GM21786 (cell line): ENCODE data around the gene TBC1D8B.
A peak's percentile ranks its signal among the peaks of the same experiment; 100 is the strongest.
"Not testable (repeated sequence)": the region's sequence is repeated elsewhere in the genome, so short reads cannot be mapped to it uniquely, and the experiment has no call there.

ENCODE experiments used
- ATAC-seq: cut with Tn5 transposase; IDR thresholded peaks from one replicate; pipeline ENCODE4 v1.9.1; 2021; ENCODE audit not compliant: unreplicated experiment

Gene TBC1D8B

GRCh38 chrX:106802388-106803275 lies at the start of gene TBC1D8B:
TBC1D8B (plus strand) TSS chrX:106802673; CDS start chrX:106802854, 181 bp downstream.
- ATAC-seq: peak; percentile 99

GRCh38 chrX:106769288-106769687 lies 33.2 kb upstream of the TBC1D8B start:
- ATAC-seq: not testable (repeated sequence)

GRCh38 chrX:106774981-106775380 lies 27.5 kb upstream of the TBC1D8B start:
- no peak for ATAC-seq

GRCh38 chrX:106780264-106780663 lies 22.2 kb upstream of the TBC1D8B start:
- ATAC-seq: no peak

GRCh38 chrX:106780664-106781377 lies 21.7 kb upstream of the TBC1D8B start:
- no peak for ATAC-seq

GRCh38 chrX:106783716-106784115 lies 18.8 kb upstream of the TBC1D8B start:
- ATAC-seq: no peak

- ATAC-seq: no peak
These were observed 11.0 kb upstream of the TBC1D8B start for GRCh38 chrX:106791495-106791894.

GRCh38 chrX:106802063-106802387 lies 448 bp upstream of the TBC1D8B start:
- ATAC-seq: peak; percentile 18

GRCh38 chrX:106811131-106811910 lies 8.8 kb downstream of the TBC1D8B start:
- no peak for ATAC-seq

- not testable (repeated sequence) for ATAC-seq
These were observed 10.5 kb downstream of the TBC1D8B start for GRCh38 chrX:106812930-106813329.

GRCh38 chrX:106814093-106814492 lies 11.6 kb downstream of the TBC1D8B start:
- ATAC-seq: not testable (repeated sequence)

GRCh38 chrX:106862972-106863688 lies 60.7 kb downstream of the TBC1D8B start:
- ATAC-seq: peak; percentile 71

- ATAC-seq: no peak
These were observed 61.2 kb downstream of the TBC1D8B start for GRCh38 chrX:106863697-106864096.

GRCh38 chrX:106872796-106873195 lies 70.3 kb downstream of the TBC1D8B start:
- ATAC-seq: not testable (repeated sequence)

GRCh38 chrX:106874075-106874474 lies 71.6 kb downstream of the TBC1D8B start:
- ATAC-seq: no peak

- ATAC-seq: no peak
These were observed 72.7 kb downstream of the TBC1D8B start for GRCh38 chrX:106875151-106875550.

GRCh38 chrX:106889468-106889867 lies 87.0 kb downstream of the TBC1D8B start:
- ATAC-seq: no peak

- ATAC-seq: no peak
These were observed 89.4 kb downstream of the TBC1D8B start for GRCh38 chrX:106891762-106892460.

GRCh38 chrX:106894392-106894909 lies 92.0 kb downstream of the TBC1D8B start:
- peak; percentile 88 for ATAC-seq

GRCh38 chrX:106894978-106895452 lies 92.5 kb downstream of the TBC1D8B start:
- no peak for ATAC-seq
